Suprapubic skin (tissue), 3 donors: Measurements from ENCODE around the gene LRIT1.

Source experiments
- EP300 ChIP-seq: sonication (generic); formaldehyde crosslinking; IDR thresholded peaks from one replicate; pipeline ENCODE4 v1.6.1; 2017; ENCODE audit warnings: antibody characterized with exemption
- POLR2A ChIP-seq, 2 donors: fragments of 450-650 bp; IDR thresholded peaks; one replicate each; pipeline ENCODE4 v1.6.1; 2017; ENCODE audit warnings: antibody characterized with exemption in 2 of 2, mild to moderate bottlenecking in 2 of 2, moderate library complexity in 2 of 2
- TF ChIP-seq, protein P1 (sequence below), 2 donors: fragments of 200-600 bp in 1 of 2; fragments of 450-650 bp in 1 of 2; sonication (generic) in 1 of 2; IDR thresholded peaks; one replicate each; pipeline ENCODE4 v1.5.1; 2016 to 2019; ENCODE audit warnings: antibody characterized with exemption in 2 of 2, mild to moderate bottlenecking in 1 of 2, moderate library complexity in 1 of 2

DNA sequence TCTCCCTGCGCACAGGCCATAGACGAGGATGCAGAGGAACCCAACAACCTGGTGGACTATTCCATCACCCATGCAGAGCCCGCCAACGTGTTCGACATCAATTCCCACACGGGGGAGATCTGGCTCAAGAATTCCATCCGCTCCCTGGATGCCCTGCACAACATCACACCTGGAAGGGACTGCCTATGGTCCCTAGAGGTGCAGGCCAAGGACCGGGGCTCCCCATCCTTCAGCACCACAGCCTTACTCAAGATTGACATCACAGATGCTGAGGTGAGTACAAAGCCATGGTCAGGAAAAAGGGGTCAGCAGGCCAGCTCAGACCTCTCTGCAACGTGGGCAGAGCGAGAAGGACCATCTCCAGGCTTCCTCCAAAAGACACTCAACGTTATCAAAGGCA is 28.3 kb downstream of the LRIT1 start:
- no peak for TF ChIP-seq POLR2A (IDR thresholded peaks at IDR 0.05)
- TF ChIP-seq, protein P1, sequence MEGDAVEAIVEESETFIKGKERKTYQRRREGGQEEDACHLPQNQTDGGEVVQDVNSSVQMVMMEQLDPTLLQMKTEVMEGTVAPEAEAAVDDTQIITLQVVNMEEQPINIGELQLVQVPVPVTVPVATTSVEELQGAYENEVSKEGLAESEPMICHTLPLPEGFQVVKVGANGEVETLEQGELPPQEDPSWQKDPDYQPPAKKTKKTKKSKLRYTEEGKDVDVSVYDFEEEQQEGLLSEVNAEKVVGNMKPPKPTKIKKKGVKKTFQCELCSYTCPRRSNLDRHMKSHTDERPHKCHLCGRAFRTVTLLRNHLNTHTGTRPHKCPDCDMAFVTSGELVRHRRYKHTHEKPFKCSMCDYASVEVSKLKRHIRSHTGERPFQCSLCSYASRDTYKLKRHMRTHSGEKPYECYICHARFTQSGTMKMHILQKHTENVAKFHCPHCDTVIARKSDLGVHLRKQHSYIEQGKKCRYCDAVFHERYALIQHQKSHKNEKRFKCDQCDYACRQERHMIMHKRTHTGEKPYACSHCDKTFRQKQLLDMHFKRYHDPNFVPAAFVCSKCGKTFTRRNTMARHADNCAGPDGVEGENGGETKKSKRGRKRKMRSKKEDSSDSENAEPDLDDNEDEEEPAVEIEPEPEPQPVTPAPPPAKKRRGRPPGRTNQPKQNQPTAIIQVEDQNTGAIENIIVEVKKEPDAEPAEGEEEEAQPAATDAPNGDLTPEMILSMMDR (IDR thresholded peaks at IDR 0.05): no peak
- no peak for TF ChIP-seq EP300
